ENCODE results near the gene VAV2. TPM values are rescaled to one million over a fixed set of nuclear protein-coding genes. Genes with fewer than 3 reads are reported as not detected.

VAV2 gene
- polyA plus RNA-seq, 12 donors: 12.0 to 16.6 (median 15.0) TPM; not detected in 1

DNA sequence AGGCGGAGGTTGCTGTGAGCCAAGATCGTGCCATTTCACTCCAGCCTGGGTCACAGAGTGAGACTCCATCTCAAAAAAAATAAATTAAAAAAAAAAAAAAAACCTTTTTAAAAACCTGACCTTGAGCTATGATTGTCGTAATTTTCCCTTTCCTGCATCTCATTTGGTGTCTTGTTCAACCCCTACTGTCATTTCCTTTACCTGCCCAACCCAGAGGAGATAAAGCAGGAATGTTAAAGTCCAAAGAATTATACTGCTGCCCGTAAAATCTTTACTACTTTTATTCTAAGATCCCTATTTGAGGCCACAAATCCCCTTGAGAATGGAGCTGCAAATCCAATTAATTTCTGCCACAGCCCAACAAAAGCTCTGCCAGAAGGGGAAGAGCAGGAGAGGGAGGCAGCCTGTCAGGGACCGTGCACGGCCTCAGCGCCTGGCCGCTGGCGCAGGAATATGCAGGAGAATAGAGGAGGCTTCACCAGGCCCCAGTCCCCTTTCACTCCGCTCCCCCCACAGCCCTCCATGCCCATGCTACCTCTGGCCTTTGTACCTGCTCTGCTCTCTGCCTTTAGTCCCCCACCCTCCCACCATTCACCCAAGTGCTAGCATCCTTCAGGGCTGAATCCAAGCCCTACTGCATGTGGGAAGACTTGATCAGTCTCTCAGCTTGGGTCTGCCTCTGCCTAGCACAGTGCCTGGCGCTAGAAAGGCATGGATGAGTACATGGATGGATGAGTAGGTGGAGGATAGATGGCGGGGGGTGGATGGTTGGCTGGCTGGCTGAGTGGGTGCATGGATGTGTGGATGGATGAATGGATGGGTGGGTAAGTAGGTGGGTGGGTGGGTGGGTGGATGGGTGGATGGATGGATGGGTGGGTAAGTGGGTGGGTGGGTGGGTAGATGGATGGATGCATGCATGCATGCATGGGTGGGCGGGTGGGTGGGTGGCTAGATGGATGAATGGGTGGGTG lies 154.2 kb downstream of the VAV2 start:
- no peak for DNase-seq

DNA sequence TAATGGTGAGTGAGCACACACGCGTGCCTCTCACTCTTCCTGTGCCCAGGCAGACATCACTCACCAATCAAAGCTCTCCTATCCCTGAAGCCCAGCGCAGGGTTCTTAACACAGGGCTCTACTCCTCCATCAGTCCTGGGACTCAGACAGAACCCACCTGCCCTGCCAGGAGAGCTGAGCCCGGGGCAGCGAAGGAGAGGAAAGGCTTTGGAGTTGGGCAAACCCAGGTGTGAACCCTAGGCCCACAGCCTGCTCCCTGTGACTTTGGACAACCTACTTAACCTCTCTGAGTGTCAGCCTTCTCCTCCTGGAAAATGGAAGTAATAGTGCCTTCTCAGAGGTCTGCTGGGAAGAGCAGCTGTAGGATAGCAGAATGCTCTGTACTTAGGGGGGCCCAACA lies 155.3 kb downstream of the VAV2 start:
- DNase-seq: no peak

DNA sequence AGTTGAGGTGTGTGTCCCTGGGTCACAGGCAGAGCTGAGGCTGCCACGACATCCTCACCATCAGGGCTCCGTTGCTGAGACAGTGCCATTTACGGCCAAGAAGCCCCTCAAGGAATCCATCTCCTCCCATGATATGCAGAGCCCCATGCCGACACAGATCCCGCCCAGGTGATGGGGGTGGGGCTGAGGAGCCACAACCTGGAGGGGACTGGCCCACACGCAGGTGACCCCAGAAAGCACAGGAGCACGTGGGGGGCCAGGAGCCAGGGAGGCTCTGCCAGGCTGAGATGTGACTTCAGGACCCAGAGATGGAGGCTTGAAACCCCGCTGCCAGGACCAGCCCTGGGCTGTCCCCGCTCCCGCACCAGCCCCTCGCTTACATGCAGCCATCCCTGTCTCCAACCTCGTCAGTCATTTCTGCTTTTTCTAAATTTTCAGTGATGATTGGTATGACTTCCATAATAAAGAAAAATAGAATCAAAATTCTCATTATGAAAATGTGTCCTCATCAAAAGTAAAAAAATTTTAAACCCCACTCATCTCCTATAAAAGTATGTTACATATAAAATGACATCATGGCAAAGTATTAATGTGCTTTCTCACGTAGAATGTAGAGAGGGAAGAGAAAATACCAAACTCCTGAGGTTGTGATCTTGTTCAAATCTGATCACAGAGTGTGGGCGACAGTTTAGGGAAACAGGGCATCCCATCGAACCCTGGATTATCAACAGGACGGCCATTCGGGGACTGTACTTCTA lies 155.9 kb downstream of the VAV2 start:
- DNase-seq: no peak

DNA sequence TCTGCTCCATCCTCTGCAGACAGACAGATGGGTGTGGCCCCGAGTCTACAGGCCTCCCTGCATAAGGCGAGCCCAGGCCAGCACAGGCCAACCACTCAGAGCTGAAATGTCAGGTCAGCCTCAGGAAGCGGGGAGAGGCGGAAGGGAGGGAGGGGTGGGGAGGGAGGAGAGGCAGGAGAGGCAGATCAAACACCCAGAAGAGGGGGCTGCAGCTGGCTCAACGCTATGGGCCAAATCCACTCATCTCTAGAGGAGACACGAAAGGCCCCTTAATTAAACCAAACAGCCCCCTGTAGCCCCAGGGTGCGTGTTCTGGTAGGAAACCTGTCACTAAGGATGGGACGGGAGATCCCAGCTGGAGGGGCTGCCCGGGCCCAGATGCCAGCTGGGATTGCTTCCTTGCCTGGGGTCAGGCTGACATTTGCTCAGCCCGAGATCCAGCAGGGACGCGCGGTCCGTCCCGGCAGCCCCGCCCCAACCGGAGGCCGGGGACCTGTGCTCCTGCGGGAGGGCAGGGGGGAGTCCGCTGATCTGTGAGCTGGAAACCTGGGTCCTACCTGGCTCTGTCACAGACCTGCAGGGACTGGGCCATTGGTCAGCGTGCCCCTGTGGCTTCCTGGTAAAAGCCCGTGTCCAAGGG lies 156.7 kb downstream of the VAV2 start:
- no peak for DNase-seq

DNA sequence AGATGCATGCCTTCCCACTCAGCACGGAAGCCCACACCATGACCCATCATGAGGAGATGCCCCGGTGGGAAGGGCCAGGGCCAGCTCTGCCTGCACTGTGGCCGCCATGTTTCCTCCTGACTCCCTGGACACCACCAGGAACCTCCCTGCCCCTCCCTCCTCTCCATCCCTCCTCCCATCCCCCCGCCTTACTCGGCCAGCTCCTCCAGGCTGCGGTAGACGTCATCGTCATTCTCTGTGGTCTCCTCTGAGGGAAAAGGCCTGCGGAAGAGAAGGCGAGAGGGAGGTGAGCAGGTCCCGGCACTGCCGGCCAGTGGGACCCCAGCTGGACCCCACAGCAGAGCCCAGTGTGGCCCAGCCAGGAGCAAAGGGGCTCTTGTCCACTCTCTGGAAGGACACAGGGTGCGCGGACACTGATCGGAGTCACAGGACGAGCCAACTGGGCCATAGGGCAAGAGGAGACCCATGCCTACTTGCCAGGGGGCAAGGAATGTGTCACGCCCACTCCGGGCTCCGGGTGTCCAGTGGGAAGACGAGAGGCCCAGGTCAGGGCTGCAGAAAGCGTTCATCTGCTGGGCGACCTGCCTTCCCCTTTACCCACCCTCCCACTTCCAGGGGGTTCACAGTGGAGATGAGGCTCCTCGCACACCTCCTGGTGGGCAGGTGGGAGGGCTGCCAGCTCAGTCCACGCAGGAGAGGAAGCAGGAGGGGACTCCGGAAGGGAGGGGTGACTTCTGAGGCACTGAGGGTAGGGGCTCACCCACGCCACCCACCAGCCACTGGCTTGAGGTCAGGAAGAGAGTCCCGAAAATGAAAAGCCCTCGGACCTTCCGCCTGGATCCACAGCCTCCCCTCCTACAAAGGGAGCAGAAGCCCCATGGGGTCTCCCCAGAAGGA lies 157.8 kb downstream of the VAV2 start:
- DNase-seq: no peak

DNA sequence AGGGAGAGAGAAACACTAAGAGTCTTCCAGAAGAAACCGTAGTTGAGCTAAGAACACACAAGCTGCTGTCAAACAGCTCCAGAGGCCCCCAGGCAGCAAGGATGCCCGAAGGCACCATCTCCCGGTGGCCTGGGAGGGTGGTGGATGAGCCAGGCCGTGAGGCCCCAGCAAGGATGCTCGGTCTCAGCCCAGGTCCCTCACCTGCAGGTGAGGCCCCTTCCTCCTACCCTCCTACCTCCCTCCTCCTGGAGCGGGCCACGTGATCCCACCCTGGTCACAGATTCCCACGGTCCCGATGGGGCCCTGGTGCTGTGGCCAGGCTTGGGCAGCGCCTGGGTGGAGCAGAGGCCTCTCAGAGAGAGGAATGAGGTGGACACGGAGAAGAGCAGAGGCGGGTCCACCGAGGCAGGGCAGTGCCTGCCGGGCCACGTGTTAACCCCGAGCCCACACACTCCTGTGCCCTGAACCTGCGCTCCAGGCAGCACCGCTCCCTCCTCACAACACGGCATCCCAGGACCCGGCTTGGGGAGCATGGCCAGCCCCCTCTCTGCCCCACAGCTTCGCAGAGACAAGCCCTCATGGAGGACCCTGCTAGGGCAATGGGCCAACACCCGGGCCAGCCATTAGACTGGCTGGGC lies 158.6 kb downstream of the VAV2 start:
- no peak for DNase-seq

DNA sequence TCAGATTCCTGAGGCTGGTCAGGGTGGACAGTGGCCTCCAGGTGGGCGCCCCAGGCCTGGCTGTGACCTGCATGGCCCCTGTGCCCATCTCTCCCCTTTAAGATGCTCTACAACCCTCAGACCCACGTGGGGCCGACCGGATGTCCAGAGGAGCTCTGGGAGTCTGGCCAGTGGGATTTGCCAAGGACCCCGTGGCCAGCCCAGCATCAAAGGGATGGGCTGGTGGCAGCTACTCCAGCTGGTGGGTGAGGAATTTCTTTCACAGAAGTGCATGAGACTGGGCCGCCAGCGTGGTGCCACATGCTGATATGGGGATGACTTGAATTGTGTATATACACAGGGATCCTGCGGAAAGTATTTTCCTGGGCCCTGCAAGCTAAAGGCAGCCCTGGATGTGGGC lies 159.2 kb downstream of the VAV2 start:
- no peak for DNase-seq

DNA sequence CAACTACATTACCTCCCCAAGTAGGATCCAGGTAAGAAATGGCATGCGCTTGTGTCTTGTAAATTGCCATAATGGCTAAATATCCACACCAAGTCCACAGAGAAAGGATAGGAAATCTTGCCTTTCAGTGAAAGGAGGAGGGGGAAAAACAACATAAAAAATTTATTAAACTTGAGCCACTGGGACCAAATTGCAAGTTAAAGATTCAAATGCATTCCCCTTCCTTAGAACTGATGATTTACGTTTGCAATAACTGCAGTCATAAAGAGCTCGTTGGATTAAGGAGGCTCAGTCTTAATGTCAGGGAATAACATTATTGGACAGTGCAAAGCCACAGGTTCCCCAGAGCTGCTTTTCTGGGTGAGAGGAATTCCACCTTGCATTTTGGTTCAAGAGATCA lies 161.4 kb downstream of the VAV2 start:
- no peak for DNase-seq

DNA sequence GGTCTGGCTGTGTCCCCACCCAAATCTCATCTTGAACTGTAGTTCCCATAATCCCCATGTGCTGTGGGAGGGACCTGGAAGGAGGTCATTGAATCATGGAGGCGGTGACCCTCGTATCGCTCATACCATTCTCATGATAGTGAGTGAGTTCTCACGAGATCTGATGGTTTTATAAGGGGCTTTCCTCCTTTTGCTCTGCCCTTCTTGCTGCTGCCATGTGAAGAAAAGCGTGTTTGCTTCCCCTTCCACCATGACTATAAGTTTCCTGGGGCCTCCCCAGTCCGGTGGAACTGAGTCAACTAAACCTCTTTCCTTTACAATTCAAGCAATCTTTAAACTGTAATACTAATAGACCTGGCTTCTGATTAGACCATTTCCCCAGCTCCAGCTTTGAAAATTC lies 161.8 kb downstream of the VAV2 start:
- DNase-seq: no peak

DNA sequence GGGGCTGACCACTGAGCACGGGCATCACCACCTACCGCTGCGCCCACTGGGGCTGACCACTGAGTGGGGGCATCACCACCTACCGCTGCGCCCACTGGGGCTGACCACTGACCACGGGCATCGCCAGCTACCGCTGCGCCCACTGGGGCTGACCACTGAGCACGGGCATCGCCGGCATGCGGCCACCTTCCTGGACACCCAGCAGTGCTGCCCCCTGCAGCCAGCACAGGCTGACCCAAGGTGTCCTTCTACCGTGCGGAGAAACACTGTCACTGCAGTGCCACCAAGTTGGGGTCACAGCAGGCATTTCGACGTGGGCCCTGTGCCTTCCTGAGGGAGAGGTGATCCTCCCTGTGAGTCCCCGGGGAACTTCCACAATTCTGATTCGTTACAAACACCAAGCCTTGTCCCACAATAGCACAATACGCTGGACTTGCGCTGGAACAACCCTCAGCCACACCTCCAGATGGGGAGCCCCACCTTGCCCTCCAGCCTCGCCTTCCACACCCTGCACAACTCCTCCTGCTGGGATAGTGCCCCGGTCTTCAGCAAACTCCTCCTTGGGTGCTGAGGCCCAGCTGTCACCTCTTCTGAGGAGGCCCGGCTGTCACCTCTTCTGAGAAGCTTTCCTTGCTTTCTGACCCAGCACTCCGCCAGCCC lies 163.7 kb downstream of the VAV2 start:
- no peak for DNase-seq

DNA sequence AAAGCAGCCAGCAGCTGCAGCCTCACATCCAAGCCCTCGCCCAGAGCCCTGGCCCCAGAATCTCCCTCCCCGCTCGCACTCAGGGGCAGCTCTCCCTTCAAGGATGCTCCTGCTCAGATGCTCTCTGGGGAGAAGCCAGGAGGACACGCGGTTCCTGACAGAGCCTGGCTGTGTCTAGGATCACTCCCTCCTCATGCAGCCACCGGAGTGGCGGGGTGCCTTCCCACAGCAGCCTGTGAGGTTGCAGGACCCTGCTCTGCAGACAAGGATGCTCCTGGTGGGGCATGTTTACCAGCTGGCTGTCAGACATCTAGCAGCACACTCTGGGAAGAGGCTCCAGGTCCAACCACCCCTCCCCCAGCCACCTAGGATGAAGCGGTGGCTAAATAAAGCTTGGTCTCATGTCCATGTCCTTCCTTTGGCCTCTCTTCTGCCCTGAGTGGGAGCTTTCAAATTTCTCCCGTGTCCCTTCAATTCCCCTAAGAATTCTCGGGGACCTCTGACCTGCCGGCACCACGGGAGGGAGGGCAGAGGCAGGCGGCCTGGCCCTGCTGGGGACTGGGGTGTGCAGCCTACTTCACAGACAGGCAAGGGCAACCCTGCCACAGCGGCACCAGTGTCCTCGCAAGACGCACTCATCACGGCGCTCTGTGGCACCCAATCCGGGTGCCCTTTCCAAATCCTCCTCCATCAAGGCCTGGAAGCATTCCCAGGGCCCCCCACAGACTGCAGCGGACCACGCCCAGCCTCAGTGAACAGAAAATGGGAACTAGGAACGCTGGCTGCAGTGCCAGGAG lies 165.6 kb downstream of the VAV2 start:
- DNase-seq: no peak

DNA sequence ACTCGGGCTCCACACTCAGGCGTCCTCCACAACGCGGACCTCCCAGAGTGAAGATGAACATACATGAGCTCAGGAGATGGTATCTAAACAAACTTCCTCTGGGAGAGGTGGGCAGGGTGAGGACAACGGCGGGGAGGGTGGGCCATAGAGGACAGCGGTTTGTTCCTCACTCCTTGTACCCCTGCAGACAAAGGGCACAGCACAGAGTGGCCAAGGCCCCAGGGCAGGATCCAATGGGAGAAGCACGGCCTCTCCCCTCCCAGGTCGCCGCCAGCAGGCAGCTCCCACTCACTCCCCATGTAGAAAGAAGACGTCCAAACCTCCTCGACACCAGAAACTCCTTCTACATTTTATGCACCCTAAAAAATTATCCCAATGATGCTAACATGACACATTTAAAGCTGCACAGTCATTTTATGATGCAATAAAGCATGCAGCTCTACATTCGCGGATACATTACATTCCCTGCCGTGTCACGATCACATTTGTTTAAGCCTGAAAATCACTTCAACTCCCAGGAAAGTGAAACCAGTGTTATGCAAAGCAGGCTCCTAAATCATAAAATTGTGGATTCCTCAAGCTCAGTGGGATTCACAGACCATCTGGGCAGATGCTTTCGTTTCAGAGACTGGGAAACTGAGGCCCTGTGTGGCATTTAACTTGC lies 166.4 kb downstream of the VAV2 start:
- no peak for DNase-seq

DNA sequence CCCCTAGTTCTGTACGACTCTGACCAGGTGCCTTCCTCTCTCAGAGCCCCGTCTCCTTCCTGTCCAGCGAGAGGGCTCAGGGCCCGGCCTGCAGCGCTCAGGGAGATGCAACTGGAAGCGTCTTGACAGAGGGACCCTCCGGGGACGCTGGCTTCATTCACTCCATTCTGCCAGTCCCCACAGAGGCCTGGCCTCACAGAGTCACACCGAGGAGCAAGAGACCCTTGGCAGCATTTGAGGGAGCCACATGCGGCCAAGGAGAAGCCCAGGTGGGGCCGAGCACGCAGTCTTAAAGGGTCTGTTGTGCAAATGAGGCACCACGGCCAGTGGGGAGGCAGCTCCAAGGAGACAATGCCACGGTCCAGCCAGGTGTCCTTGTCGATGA lies 167.3 kb downstream of the VAV2 start:
- no peak for DNase-seq

DNA sequence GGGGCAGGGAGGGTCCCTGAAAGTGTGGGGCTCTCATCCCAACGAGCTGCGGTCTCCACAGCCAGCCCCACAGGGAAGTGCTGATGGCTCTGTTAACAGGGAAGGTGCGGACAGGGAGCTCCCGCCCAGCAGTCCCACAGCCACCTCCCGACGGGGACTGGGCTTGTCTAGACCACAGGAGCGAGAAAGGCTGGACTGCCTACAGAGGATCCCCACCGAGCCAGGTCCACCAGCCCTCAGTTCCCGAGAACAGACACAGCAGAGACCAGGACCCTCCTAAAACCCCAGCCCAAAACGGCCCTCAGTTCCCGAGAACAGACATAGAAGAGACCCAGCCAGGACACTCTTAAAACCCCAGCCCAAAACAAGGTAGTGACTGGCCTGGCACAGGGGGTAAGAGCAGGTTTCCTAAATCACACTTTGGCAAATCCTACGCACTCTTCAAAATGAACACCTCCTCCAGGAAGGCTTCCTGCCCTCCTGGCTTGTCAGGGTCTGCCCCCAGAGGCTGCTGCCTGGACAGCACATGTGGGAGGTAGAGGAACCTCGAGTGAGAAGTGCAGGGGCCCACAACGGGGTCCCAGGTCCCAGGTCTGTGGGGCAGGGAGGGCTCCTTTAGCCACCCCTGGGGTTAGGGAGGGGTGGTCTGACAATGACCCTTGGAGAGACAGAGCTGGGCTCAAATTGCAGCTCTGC lies 167.9 kb downstream of the VAV2 start:
- DNase-seq: no peak

DNA sequence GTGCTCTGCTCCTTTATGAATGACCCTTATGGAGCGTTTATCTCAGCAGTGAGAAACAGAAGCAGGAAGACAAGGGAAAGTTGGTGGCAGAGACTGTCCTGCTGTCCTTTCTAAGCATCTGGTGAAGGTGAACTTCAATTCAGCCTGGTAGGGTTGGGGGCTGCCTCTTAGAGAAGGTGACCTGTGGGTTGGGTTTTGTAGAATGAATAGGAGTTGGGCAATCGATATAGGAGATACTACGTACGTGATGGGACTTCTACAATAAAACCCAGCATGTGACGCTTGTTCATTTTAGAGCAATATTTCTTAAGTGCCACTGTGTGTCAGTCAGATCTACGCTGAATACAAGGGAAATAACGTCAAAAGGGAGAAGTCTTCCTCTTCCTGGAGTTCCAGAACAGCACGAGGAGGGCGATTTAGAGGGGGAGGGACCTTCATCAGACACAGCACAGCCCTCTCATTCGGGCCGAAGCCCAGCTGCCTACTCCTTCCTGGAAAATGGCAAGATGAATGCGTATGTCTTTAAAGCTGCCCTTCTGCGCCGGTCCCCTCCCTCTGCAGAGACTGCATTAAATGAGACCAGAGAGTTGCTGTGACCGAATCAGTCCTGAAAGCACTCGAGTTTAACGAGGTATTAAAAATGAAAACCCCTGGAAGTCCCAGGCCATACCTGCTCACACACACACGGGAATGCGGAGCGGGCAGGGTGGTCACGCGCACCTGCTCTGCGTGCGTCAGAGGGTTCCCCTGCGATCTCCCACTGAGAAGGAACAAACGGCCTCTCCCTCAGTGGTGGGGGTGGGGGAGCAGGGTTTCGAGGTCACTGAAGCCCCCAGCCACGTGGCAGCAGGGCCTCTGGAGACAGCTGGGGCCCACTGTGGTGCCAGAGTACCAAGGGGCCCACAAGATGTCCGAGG lies 168.7 kb downstream of the VAV2 start:
- no peak for DNase-seq

DNA sequence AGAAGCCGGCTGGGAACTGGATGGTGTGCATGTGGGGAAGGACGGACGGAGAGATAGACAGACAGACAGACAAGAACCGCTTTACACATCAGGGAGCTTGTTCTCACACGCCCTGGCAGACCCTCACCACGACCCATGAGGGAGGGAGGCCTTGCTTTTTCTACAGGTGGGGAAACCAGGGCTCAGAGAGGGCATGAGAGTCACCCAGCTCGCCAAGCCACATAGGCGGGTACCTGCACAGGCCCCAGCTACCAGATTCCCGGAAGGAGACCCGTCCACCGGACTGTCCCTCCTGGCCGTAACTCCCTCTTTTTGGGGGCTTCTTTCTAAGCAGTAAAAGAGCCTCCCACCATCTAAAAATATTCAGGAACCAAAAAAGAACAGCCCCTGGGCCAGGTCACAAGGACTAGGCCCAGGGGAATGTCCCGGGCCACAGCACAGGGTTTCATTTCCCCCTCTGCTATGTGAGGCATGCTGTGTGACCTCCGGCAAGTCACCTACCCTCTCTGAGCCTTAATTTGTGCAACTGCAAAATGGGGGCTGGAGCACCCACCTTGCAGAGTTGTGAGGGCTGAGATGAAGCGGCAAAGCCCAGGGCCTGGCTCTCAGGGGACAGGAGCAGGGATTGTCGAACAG lies 169.6 kb downstream of the VAV2 start:
- no peak for DNase-seq
